ENCODE data around the gene LMOD3. TPM values are rescaled to one million over a fixed set of nuclear protein-coding genes. Genes with fewer than 3 reads are reported as not detected.

The LMOD3 gene
- total RNA-seq, 1 experiment from 2014 or later: not detected

GRCh38 chr3:69085168-69085832 lies 37.1 kb downstream of the LMOD3 start:
- Histone ChIP-seq H3K4me3 (ENCODE audit: low read depth in 2 of 2, low read length in 2 of 2) (peak overlapping the region; percentile 87 to 89), H3K9me3 (ENCODE audit: control insufficient read depth, insufficient read depth, low read depth, low read length) (no peaks in the 10 kb centered on the region), H3K4me1 (ENCODE audit: control insufficient read depth, insufficient read depth, low read length) (peaks cover 54% of the 10 kb centered on the region), H3K27ac (ENCODE audit: low read length) (peak overlapping the region; percentile 89), H3K36me3 (ENCODE audit: control insufficient read depth, insufficient read depth, low read length) (no peaks in the 10 kb centered on the region; the same call in none of the 2 replicates), H3K27me3 (ENCODE audit: control insufficient read depth, insufficient read depth, low read length) (no peaks in the 10 kb centered on the region)
- in situ Hi-C loops (cut with HindIII; ENCODE audit: low pct_unique_long_range_greater_than_20kb, low sequenced_read_pairs): no loop called here
- DNase-seq (ENCODE audit: low read depth, low spot score) (no peak), ATAC-seq (peak; percentile 6)
- TF ChIP-seq, protein P1, sequence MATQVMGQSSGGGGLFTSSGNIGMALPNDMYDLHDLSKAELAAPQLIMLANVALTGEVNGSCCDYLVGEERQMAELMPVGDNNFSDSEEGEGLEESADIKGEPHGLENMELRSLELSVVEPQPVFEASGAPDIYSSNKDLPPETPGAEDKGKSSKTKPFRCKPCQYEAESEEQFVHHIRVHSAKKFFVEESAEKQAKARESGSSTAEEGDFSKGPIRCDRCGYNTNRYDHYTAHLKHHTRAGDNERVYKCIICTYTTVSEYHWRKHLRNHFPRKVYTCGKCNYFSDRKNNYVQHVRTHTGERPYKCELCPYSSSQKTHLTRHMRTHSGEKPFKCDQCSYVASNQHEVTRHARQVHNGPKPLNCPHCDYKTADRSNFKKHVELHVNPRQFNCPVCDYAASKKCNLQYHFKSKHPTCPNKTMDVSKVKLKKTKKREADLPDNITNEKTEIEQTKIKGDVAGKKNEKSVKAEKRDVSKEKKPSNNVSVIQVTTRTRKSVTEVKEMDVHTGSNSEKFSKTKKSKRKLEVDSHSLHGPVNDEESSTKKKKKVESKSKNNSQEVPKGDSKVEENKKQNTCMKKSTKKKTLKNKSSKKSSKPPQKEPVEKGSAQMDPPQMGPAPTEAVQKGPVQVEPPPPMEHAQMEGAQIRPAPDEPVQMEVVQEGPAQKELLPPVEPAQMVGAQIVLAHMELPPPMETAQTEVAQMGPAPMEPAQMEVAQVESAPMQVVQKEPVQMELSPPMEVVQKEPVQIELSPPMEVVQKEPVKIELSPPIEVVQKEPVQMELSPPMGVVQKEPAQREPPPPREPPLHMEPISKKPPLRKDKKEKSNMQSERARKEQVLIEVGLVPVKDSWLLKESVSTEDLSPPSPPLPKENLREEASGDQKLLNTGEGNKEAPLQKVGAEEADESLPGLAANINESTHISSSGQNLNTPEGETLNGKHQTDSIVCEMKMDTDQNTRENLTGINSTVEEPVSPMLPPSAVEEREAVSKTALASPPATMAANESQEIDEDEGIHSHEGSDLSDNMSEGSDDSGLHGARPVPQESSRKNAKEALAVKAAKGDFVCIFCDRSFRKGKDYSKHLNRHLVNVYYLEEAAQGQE (IDR thresholded peaks at IDR 0.05; ENCODE audit: insufficient read depth in 1 of 2, low read depth in 2 of 2, low read length in 1 of 2): no peak
- TF ChIP-seq SIN3A (IDR thresholded peaks at IDR 0.05; ENCODE audit: borderline replicate concordance, insufficient read depth, low read depth, low read length): no peak
- no peak for TF ChIP-seq TCF7L2 (IDR thresholded peaks at IDR 0.05; ENCODE audit: low read depth, low read length)
- TF ChIP-seq POLR2AphosphoS5 (IDR thresholded peaks at IDR 0.05; ENCODE audit: low read depth, low read length): no peak
- TF ChIP-seq, protein P2, sequence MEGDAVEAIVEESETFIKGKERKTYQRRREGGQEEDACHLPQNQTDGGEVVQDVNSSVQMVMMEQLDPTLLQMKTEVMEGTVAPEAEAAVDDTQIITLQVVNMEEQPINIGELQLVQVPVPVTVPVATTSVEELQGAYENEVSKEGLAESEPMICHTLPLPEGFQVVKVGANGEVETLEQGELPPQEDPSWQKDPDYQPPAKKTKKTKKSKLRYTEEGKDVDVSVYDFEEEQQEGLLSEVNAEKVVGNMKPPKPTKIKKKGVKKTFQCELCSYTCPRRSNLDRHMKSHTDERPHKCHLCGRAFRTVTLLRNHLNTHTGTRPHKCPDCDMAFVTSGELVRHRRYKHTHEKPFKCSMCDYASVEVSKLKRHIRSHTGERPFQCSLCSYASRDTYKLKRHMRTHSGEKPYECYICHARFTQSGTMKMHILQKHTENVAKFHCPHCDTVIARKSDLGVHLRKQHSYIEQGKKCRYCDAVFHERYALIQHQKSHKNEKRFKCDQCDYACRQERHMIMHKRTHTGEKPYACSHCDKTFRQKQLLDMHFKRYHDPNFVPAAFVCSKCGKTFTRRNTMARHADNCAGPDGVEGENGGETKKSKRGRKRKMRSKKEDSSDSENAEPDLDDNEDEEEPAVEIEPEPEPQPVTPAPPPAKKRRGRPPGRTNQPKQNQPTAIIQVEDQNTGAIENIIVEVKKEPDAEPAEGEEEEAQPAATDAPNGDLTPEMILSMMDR (IDR thresholded peaks at IDR 0.05): no peak
- TSS peak; percentile 75 for BruUV-seq (replicated peaks)
- POLR2A ChIA-PET: interaction anchor here (0.6 kb wide), 1 partner anchor 21 kb away, joined by 5 read pairs; no protein-coding TSS in a partner anchor
- intact Hi-C loops (cut with micrococcal nuclease; ENCODE audit: unreplicated experiment): no loop called here
- CTCF ChIA-PET: no interaction called here

GRCh38 chr3:69084326-69085167 lies 37.8 kb downstream of the LMOD3 start, which contains the start of gene ARL6IP5:
Gene ARL6IP5 (plus strand): TSS chr3:69084937. CDS start chr3:69085048, 111 bp downstream.
- DNase-seq (ENCODE audit: low read depth, low spot score) (no peak), ATAC-seq (peak; percentile 82)
- Histone ChIP-seq H3K4me1 (ENCODE audit: control insufficient read depth, insufficient read depth, low read length) (peaks cover 48% of the 10 kb centered on the region), H3K36me3 (ENCODE audit: control insufficient read depth, insufficient read depth, low read length) (peaks cover 2% of the 10 kb centered on the region), H3K27me3 (ENCODE audit: control insufficient read depth, insufficient read depth, low read length) (no peaks in the 10 kb centered on the region), H3K4me3 (ENCODE audit: low read depth in 2 of 2, low read length in 2 of 2) (peak within 1 kb of the TSS; percentile 87 to 89), H3K9me3 (ENCODE audit: control insufficient read depth, insufficient read depth, low read depth, low read length) (no peaks in the 10 kb centered on the region), H3K27ac (ENCODE audit: low read length) (peak within 1 kb of the TSS; percentile 89)
- intact Hi-C loops (cut with micrococcal nuclease; ENCODE audit: unreplicated experiment): no loop called here
- TF ChIP-seq TCF7L2 (IDR thresholded peaks at IDR 0.05; ENCODE audit: low read depth, low read length) (peak; percentile 37; the same call in 1 of the 2 replicates), SIN3A (IDR thresholded peaks at IDR 0.05; ENCODE audit: borderline replicate concordance, insufficient read depth, low read depth, low read length) (peak; percentile 81; the same call in 1 of the 2 replicates)
- TF ChIP-seq, protein P1 (IDR thresholded peaks at IDR 0.05; ENCODE audit: insufficient read depth in 1 of 2, low read depth in 2 of 2, low read length in 1 of 2): no peak
- TF ChIP-seq, protein P2 (IDR thresholded peaks at IDR 0.05): no peak
- in situ Hi-C loops (cut with HindIII; ENCODE audit: low pct_unique_long_range_greater_than_20kb, low sequenced_read_pairs): no loop called here
- no TSS peak for BruUV-seq (replicated peaks)
- POLR2A ChIA-PET: interaction anchor here (0.5 to 0.6 kb wide), 4 partner anchors 22 to 520 kb away, joined by 3 to 5 read pairs (median 3); no protein-coding TSS in a partner anchor
- CTCF ChIA-PET: no interaction called here
